K562 (cell line): ENCODE data around the gene PID1. TPM values are rescaled to one million over a fixed set of nuclear protein-coding genes. Genes with fewer than 3 reads are reported as not detected.

Source experiments
- ATAC-seq: fragments of 200-7000 bp; cut with Tn5 transposase; 3 replicates; pipeline ENCODE4 v1.9.1; 2020; ENCODE audit warnings: moderate library complexity
- BruUV-seq: library from RNA; stranded (reverse); fragments of 400-500 nt; replicated peaks from 2 replicates; lab custom pipeline; 2021; lab: Mats Ljungman, UMichigan
- CTCF ChIA-PET: fragments of 300-600 bp; formaldehyde crosslinking; extraction: SDS; loops from one replicate; lab custom pipeline; 2021; ENCODE audit warnings: low intra/inter-chr PET ratio; lab: Yijun Ruan, JAX
- POLR2A ChIA-PET: fragments of 300-600, 350-650 bp; sonication (Branson Sonifier 250); formaldehyde crosslinking; extraction: SDS; loops from one replicate; lab custom pipeline; 2021; ENCODE audit warnings: antibody characterized with exemption, inconsistent platforms; lab: Yijun Ruan, JAX
- DNase-seq, 4 experiments: peaks; one replicate each; pipeline versions ENCODE4 v3.0.0 to v3.0.0-alpha.2; 2011 to 2018; ENCODE audit warnings: low spot score in 3 of 4, mixed read lengths in 3 of 4; ENCODE audit errors: extremely low read depth in 1 of 4
- FAIRE-seq: peaks from 2 replicates; lab custom pipeline; 2011; peaks lifted over from hg19 to GRCh38; lab: Jason Lieb, UNC
- H2AFZ ChIP-seq: 2 replicates; pipeline ENCODE4 v1.6.0; 2011; ENCODE audit warnings: low read depth, low read length, control low read depth, inconsistent platforms
- H3K27ac ChIP-seq: fragments of 200-600 bp; 3 replicates; pipeline ENCODE4 v1.8.0; 2011; ENCODE audit warnings: low read depth, mild to moderate bottlenecking, control low read depth, inconsistent platforms, low read length, moderate library complexity, mixed read lengths; ENCODE audit errors: extremely low read depth
- H3K27me3 ChIP-seq, 2 experiments: fragments of 300-600 bp in 1 of 2; 2 replicates in 1 of 2; 3 replicates in 1 of 2; pipeline versions ENCODE4 v1.6.0 to v1.8.0; 2011; ENCODE audit warnings: inconsistent platforms in 2 of 2, low read length in 2 of 2, mild to moderate bottlenecking in 1 of 2, mixed read lengths in 1 of 2, moderate library complexity in 1 of 2; ENCODE audit not compliant: control insufficient read depth in 2 of 2, insufficient read depth in 2 of 2
- H3K36me3 ChIP-seq: fragments of 300-600 bp; 3 replicates; pipeline ENCODE4 v1.8.0; 2011; ENCODE audit warnings: mild to moderate bottlenecking, low read length, inconsistent platforms; ENCODE audit not compliant: control insufficient read depth, insufficient read depth
- H3K4me1 ChIP-seq, 2 experiments: fragments of 200-600 bp in 1 of 2; replicated peaks in 1 of 2; 2 replicates in 1 of 2; 3 replicates in 1 of 2; pipeline versions ENCODE4 v1.5.1 to v1.8.0; 2011; ENCODE audit warnings: inconsistent platforms in 2 of 2, low read length in 2 of 2, mild to moderate bottlenecking in 1 of 2, mixed read lengths in 1 of 2, moderate library complexity in 1 of 2; ENCODE audit not compliant: control insufficient read depth in 2 of 2, insufficient read depth in 2 of 2
- H3K4me2 ChIP-seq: 2 replicates; pipeline ENCODE4 v1.6.1; 2011; ENCODE audit warnings: low read length, control low read depth, inconsistent platforms, mixed read lengths; ENCODE audit not compliant: insufficient read depth
- H3K4me3 ChIP-seq: fragments of 200-600 bp; sonication (generic), shearing (Covaris generic); 2 replicates; pipeline ENCODE4 v1.5.1; 2016; ENCODE audit warnings: control low read depth, inconsistent platforms
- H3K79me2 ChIP-seq: fragments of 200-600 bp; 3 replicates; pipeline ENCODE4 v1.8.0; 2011; ENCODE audit warnings: low read length, inconsistent platforms; ENCODE audit not compliant: control insufficient read depth, insufficient read depth
- H3K9ac ChIP-seq, 2 experiments: 2 replicates each; pipeline versions ENCODE4 v1.6.0 to v1.6.1; 2011; ENCODE audit warnings: low read depth in 2 of 2, low read length in 2 of 2, control low read depth in 1 of 2, inconsistent platforms in 1 of 2, mild to moderate bottlenecking in 1 of 2, mixed read lengths in 1 of 2; ENCODE audit not compliant: insufficient read depth in 1 of 2
- H3K9me1 ChIP-seq: one replicate; pipeline ENCODE4 v1.6.0; 2011; ENCODE audit warnings: inconsistent platforms, mild to moderate bottlenecking, low read length, moderate library complexity; ENCODE audit not compliant: control insufficient read depth, insufficient read depth
- H3K9me3 ChIP-seq: replicated peaks from 2 replicates; pipeline ENCODE4 v1.5.1; 2011; ENCODE audit warnings: low read depth, low read length, inconsistent platforms; ENCODE audit not compliant: control insufficient read depth, insufficient read depth
- H4K20me1 ChIP-seq: replicated peaks from 2 replicates; pipeline ENCODE4 v1.6.1; 2011; ENCODE audit warnings: low read length, inconsistent platforms, mixed read lengths; ENCODE audit not compliant: control insufficient read depth, insufficient read depth
- HNRNPUL1 ChIP-seq: fragments of 200-400 bp; formaldehyde crosslinking; IDR thresholded peaks from 2 replicates; pipeline ENCODE4 v1.6.1; 2017; ENCODE audit warnings: low read length
- KDM4B ChIP-seq, 2 experiments: fragments of 450-650 bp in 1 of 2; sonication (generic) in 1 of 2; IDR thresholded peaks; 2 replicates each; pipeline ENCODE4 v1.6.1; 2016 to 2017; ENCODE audit warnings: borderline replicate concordance in 2 of 2, antibody characterized with exemption in 1 of 2, low read depth in 1 of 2, mild to moderate bottlenecking in 1 of 2
- MCM7 ChIP-seq, 2 experiments: fragments of 450-650 bp; IDR thresholded peaks; 2 replicates each; pipeline ENCODE4 v1.6.1; 2016 to 2018
- NR2F6 ChIP-seq: fragments of 450-650 bp; formaldehyde crosslinking; IDR thresholded peaks from 2 replicates; pipeline ENCODE4 v1.4.0; 2020; ENCODE audit warnings: mild to moderate bottlenecking
- SMARCB1 ChIP-seq: IDR thresholded peaks from 2 replicates; pipeline ENCODE4 v1.6.1; 2011; ENCODE audit warnings: improper control_type of control experiment, low read depth; ENCODE audit not compliant: insufficient read length
- ZBED1 ChIP-seq: IDR thresholded peaks from 2 replicates; pipeline ENCODE4 v1.6.1; 2014
- ZKSCAN3 ChIP-seq: fragments of 250-450 bp; sonication (Bioruptor Pico); IDR thresholded peaks from 2 replicates; pipeline ENCODE4 v1.4.0; 2020
- ZKSCAN8 ChIP-seq: fragments of 200-800 bp; sonication (Bioruptor generic); IDR thresholded peaks from 2 replicates; pipeline ENCODE4 v1.6.1; 2016; ENCODE audit warnings: missing genetic modification characterization, missing compliant biosample characterization
- ZNF146 ChIP-seq: IDR thresholded peaks from one replicate; pipeline ENCODE4 v1.6.1; 2018; ENCODE audit warnings: missing compliant biosample characterization; ENCODE audit not compliant: unreplicated experiment
- ZNF408 ChIP-seq: fragments of 250-450 bp; sonication (Bioruptor Pico); IDR thresholded peaks from 2 replicates; pipeline ENCODE4 v1.4.0; 2020; ENCODE audit warnings: low read depth, mild to moderate bottlenecking, moderate library complexity
- ZNF41 ChIP-seq: fragments of 250-450 bp; sonication (Bioruptor Pico); conservative IDR thresholded peaks from 2 replicates; pipeline ENCODE4 v1.4.0; 2020; ENCODE audit warnings: mild to moderate bottlenecking
- ZNF57 ChIP-seq: fragments of 450-650 bp; formaldehyde crosslinking; IDR thresholded peaks from 2 replicates; pipeline ENCODE4 v1.4.0; 2020; ENCODE audit warnings: mild to moderate bottlenecking, moderate library complexity
- in situ Hi-C: fragments of 300-500 bp; cut with MboI; formaldehyde crosslinking; loops from 4 replicates; pipeline ENCODE4 v1.15.0; 2018; ENCODE audit warnings: inconsistent platforms, mixed read lengths
- intact Hi-C: fragments of 100-400 bp; cut with micrococcal nuclease; formaldehyde crosslinking; loops from 2 replicates; pipeline ENCODE4 v1.14.2; 2022
- polyA plus RNA-seq, 8 experiments: library from polyadenylated mRNA; depleted of rRNA in 4 of 8; stranded (reverse) in 5 of 8; unstranded in 3 of 8; fragments of >200 nt; fragmentation: Nextera tagmentation in 2 of 8; fragmentation: Illumina TruSeq in 1 of 8; extraction: Ambion mirVana in 2 of 8; extraction: Trizol in 1 of 8; gene quantifications; 2 replicates each; pipeline versions ENCODE4 v1.2.1 to v1.2.3, GENCODE V29; 2011 to 2014; ENCODE audit warnings: inconsistent platforms in 1 of 8, missing spikeins in 1 of 8
- total RNA-seq, 7 experiments: library from RNA; depleted of rRNA in 6 of 7; stranded (reverse); fragments of >200 nt in 6 of 7; fragmentation: Illumina TruSeq in 2 of 7; extraction: Trizol in 2 of 7; gene quantifications; 2 replicates each; pipeline versions ENCODE4 v1.2.1 to v1.2.3, GENCODE V29; 2011 to 2021; ENCODE audit warnings: low replicate concordance in 1 of 7
- TF ChIP-seq, protein P1 (sequence below), 2 experiments: fragments of 150-350 bp in 1 of 2; IDR thresholded peaks; 2 replicates each; pipeline ENCODE4 v1.6.1; 2012 to 2016; ENCODE audit warnings: low read depth in 2 of 2, low read length in 2 of 2, mild to moderate bottlenecking in 1 of 2, moderate library complexity in 1 of 2
- TF ChIP-seq, protein P2 (sequence below): fragments of 250-450 bp; sonication (Bioruptor Pico); IDR thresholded peaks from 2 replicates; pipeline ENCODE4 v1.5.1; 2021; ENCODE audit warnings: mild to moderate bottlenecking
- TF ChIP-seq, protein P3 (sequence below): IDR thresholded peaks from 2 replicates; pipeline ENCODE4 v1.6.1; 2012; ENCODE audit warnings: low read depth, low read length, improper control_type of control experiment, borderline replicate concordance
- TF ChIP-seq, protein P4 (sequence below): fragments of 250-450 bp; sonication (Bioruptor Pico); IDR thresholded peaks from 2 replicates; pipeline ENCODE4 v1.8.0; 2022; ENCODE audit warnings: inconsistent platforms, mild to moderate bottlenecking, moderate library complexity, borderline replicate concordance

The PID1 gene
- total and polyA plus RNA-seq, 9 of the 15 experiments (the other 6 are each of a cell fraction or from before 2014, with no cell fraction given): not detected

DNA sequence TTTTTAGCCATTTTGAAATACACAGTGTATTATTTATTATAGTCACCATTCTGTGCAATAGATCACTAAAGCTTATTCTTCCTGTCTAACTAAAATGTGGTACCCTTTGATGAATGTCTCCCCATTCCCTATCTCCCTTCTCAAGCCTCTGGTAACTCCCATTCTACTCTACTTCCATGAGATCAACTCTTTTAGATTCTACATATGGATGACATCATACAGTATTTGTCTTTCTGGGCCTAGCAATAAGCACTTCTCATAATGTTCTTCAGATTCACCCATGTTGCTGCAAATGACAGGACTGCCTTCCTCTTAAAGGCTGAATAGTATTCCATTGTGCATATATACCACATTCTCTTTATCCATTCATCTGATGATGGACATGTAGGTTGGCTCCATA lies 210.9 kb downstream of the PID1 start:
- ATAC-seq (no peak), DNase-seq (no peak), FAIRE-seq (no peak)
- H3K9me1 ChIP-seq: no peaks in the 10 kb centered on the region
- no peaks in the 10 kb centered on the region for H3K9me3 ChIP-seq
- no peaks in the 10 kb centered on the region for H3K79me2 ChIP-seq
- no peaks in the 10 kb centered on the region for H4K20me1 ChIP-seq
- H3K9ac ChIP-seq: no peak overlapping the region
- H3K27me3 ChIP-seq: no peaks in the 10 kb centered on the region
- no peak overlapping the region for H3K27ac ChIP-seq
- POLR2A ChIA-PET: no interaction called here
- no peak overlapping the region for H2AFZ ChIP-seq
- CTCF ChIA-PET: no interaction called here
- no peak overlapping the region for H3K4me2 ChIP-seq
- BruUV-seq: no TSS peak
- H3K4me1 ChIP-seq: no peaks in the 10 kb centered on the region
- in situ Hi-C loops: no loop called here
- intact Hi-C loops: no loop called here
- H3K36me3 ChIP-seq: no peaks in the 10 kb centered on the region
- H3K4me3 ChIP-seq: no peak overlapping the region
- TF ChIP-seq ZKSCAN3 (CRISPR knock-in tag) (no peak), NR2F6 (CRISPR knock-in tag) (no peak), ZNF41 (CRISPR knock-in tag) (no peak), ZBED1 (no peak), ZKSCAN8 (CRISPR knock-in tag) (no peak), MCM7 (IDR thresholded peaks at IDR 0.05) (no peak), HNRNPUL1 (no peak), ZNF146 (CRISPR knock-in tag) (no peak), ZNF408 (CRISPR knock-in tag) (no peak), ZNF57 (no peak), KDM4B (IDR thresholded peaks at IDR 0.05; ENCODE audit: borderline replicate concordance in 2 of 2, low read depth in 1 of 2) (no peak), SMARCB1 (no peak)
- TF ChIP-seq, protein P1, sequence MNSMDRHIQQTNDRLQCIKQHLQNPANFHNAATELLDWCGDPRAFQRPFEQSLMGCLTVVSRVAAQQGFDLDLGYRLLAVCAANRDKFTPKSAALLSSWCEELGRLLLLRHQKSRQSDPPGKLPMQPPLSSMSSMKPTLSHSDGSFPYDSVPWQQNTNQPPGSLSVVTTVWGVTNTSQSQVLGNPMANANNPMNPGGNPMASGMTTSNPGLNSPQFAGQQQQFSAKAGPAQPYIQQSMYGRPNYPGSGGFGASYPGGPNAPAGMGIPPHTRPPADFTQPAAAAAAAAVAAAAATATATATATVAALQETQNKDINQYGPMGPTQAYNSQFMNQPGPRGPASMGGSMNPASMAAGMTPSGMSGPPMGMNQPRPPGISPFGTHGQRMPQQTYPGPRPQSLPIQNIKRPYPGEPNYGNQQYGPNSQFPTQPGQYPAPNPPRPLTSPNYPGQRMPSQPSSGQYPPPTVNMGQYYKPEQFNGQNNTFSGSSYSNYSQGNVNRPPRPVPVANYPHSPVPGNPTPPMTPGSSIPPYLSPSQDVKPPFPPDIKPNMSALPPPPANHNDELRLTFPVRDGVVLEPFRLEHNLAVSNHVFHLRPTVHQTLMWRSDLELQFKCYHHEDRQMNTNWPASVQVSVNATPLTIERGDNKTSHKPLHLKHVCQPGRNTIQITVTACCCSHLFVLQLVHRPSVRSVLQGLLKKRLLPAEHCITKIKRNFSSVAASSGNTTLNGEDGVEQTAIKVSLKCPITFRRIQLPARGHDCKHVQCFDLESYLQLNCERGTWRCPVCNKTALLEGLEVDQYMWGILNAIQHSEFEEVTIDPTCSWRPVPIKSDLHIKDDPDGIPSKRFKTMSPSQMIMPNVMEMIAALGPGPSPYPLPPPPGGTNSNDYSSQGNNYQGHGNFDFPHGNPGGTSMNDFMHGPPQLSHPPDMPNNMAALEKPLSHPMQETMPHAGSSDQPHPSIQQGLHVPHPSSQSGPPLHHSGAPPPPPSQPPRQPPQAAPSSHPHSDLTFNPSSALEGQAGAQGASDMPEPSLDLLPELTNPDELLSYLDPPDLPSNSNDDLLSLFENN (IDR thresholded peaks at IDR 0.05; ENCODE audit: low read depth in 2 of 2, low read length in 2 of 2): no peak
- TF ChIP-seq, protein P2, sequence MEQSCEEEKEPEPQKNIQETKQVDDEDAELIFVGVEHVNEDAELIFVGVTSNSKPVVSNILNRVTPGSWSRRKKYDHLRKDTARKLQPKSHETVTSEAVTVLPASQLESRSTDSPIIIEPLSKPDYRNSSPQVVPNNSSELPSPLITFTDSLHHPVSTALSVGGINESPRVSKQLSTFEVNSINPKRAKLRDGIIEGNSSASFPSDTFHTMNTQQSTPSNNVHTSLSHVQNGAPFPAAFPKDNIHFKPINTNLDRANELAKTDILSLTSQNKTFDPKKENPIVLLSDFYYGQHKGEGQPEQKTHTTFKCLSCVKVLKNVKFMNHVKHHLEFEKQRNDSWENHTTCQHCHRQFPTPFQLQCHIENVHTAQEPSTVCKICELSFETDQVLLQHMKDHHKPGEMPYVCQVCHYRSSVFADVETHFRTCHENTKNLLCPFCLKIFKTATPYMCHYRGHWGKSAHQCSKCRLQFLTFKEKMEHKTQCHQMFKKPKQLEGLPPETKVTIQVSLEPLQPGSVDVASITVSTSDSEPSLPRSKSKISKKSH (CRISPR knock-in tag): no peak
- TF ChIP-seq, protein P3, sequence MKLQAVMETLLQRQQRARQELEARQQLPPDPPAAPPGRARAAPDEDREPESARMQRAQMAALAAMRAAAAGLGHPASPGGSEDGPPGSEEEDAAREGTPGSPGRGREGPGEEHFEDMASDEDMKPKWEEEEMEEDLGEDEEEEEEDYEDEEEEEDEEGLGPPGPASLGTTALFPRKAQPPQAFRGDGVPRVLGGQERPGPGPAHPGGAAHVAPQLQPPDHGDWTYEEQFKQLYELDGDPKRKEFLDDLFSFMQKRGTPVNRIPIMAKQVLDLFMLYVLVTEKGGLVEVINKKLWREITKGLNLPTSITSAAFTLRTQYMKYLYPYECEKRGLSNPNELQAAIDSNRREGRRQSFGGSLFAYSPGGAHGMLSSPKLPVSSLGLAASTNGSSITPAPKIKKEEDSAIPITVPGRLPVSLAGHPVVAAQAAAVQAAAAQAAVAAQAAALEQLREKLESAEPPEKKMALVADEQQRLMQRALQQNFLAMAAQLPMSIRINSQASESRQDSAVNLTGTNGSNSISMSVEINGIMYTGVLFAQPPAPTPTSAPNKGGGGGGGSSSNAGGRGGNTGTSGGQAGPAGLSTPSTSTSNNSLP: no peak
- TF ChIP-seq, protein P4, sequence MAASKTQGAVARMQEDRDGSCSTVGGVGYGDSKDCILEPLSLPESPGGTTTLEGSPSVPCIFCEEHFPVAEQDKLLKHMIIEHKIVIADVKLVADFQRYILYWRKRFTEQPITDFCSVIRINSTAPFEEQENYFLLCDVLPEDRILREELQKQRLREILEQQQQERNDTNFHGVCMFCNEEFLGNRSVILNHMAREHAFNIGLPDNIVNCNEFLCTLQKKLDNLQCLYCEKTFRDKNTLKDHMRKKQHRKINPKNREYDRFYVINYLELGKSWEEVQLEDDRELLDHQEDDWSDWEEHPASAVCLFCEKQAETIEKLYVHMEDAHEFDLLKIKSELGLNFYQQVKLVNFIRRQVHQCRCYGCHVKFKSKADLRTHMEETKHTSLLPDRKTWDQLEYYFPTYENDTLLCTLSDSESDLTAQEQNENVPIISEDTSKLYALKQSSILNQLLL (CRISPR knock-in tag): no peak
